ENCODE data around the gene VPS26B.
"Not testable (repeated sequence)": the region's sequence is repeated elsewhere in the genome, so short reads cannot be mapped to it uniquely, and the experiment has no call there.

The VPS26B gene

DNA sequence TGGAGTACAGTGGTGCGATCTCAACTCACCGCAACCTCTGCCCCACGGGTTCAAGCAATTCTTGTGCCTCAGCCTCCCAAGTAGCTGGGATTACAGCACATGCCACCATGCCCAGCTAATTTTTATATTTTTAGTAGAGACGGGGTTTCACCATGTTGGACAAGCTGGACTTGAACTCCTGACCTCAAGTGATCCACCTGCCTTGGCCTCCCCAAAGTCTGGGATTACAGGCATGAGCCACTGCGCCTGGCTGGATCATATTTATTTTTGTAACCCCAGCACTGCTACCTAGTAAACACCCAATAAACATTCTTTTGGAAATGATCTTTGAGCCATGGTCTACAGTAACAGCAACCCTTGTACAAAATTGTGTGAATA lies 30.7 kb downstream of the VPS26B start:
- 96% methylated on average over 5 of the region's 5 CpGs for WGBS
- H2BK120ac ChIP-seq (ENCODE audit: low read depth, low read length); H2BK15ac ChIP-seq (ENCODE audit: low read depth, poor library complexity, severe bottlenecking); H3K4ac ChIP-seq (ENCODE audit: low read depth in 1 of 2, low read length in 2 of 2); H2BK5ac ChIP-seq (ENCODE audit: low read depth, low read length, poor library complexity, severe bottlenecking); H3K18ac ChIP-seq (ENCODE audit: low read depth in 1 of 2, low read length in 2 of 2); H3K14ac ChIP-seq (ENCODE audit: low read length in 2 of 2); H2BK12ac ChIP-seq (ENCODE audit: low read length in 2 of 2); H3K9ac ChIP-seq (ENCODE audit: low read length); H3K27ac ChIP-seq (ENCODE audit: low read length, poor library complexity, severe bottlenecking); H2AK5ac ChIP-seq (ENCODE audit: low read length, severe bottlenecking); H3K4me3 ChIP-seq (ENCODE audit: insufficient read depth in 1 of 2, low read depth in 1 of 2, low read length in 2 of 2); DNase-seq; H3K9me3 ChIP-seq (ENCODE audit: control insufficient read depth, low read length); H3K4me1 ChIP-seq (ENCODE audit: control insufficient read depth, insufficient read depth, low read depth, low read length); H3K23ac ChIP-seq (ENCODE audit: low read length in 2 of 2); H3K4me2 ChIP-seq (ENCODE audit: low read length, poor library complexity, severe bottlenecking); H4K8ac ChIP-seq (ENCODE audit: low read length); H2AFZ ChIP-seq (ENCODE audit: low read depth, low read length); H4K91ac ChIP-seq (ENCODE audit: low read length); H3K27me3 ChIP-seq (ENCODE audit: control insufficient read depth in 1 of 2, insufficient read depth in 1 of 2, low read length in 2 of 2): not testable (repeated sequence)
- peaks cover 22% of the 10 kb centered on the region for H3K79me1 ChIP-seq (replicated peaks; ENCODE audit: low read length, poor library complexity, severe bottlenecking)
- H3K36me3 ChIP-seq (ENCODE audit: control insufficient read depth in 1 of 2, insufficient read depth in 2 of 2, low read depth in 1 of 2, low read length in 2 of 2), result peaks cover 18 to 48% of the 10 kb centered on the region in 2 experiments

DNA sequence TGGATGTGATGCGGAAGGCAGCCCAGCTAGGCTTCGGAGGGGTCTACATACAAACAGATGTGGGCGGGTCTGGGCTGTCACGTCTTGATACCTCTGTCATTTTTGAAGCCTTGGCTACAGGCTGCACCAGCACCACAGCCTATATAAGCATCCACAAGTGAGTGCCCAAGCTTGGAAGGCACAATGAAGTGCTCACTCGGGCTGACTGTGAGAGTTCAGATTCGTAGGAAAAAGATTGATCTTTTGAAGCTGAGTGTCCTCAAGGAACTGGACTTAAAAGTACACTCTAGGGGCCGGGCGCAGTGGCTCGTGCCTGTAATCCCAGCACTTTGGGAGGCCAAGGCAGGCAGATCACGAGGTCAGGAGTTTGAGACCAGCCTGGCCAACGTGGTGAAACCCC lies 32.6 kb downstream of the VPS26B start:
- Histone ChIP-seq H2BK15ac (ENCODE audit: low read depth, poor library complexity, severe bottlenecking) (no peak overlapping the region), H3K36me3 (ENCODE audit: control insufficient read depth in 1 of 2, insufficient read depth in 2 of 2, low read depth in 1 of 2, low read length in 2 of 2) (peaks cover 30 to 53% of the 10 kb centered on the region in 2 experiments), H3K18ac (ENCODE audit: low read depth in 1 of 2, low read length in 2 of 2) (no peak overlapping the region), H2BK5ac (ENCODE audit: low read depth, low read length, poor library complexity, severe bottlenecking) (no peak overlapping the region), H3K23ac (ENCODE audit: low read length in 2 of 2) (no peak overlapping the region), H3K27me3 (ENCODE audit: control insufficient read depth in 1 of 2, insufficient read depth in 1 of 2, low read length in 2 of 2) (no peaks in the 10 kb centered on the region), H3K4me1 (ENCODE audit: control insufficient read depth, insufficient read depth, low read depth, low read length) (peaks cover 1% of the 10 kb centered on the region), H3K14ac (ENCODE audit: low read length in 2 of 2) (no peak overlapping the region), H3K27ac (ENCODE audit: low read length, poor library complexity, severe bottlenecking) (no peak overlapping the region), H3K4ac (ENCODE audit: low read depth in 1 of 2, low read length in 2 of 2) (no peak overlapping the region), H2AK5ac (ENCODE audit: low read length, severe bottlenecking) (no peak overlapping the region), H3K79me1 (replicated peaks; ENCODE audit: low read length, poor library complexity, severe bottlenecking) (peaks cover 24% of the 10 kb centered on the region), H3K9ac (ENCODE audit: low read length) (no peak overlapping the region), H3K9me3 (ENCODE audit: control insufficient read depth, low read length) (no peaks in the 10 kb centered on the region), H2AFZ (ENCODE audit: low read depth, low read length) (no peak overlapping the region), H2BK120ac (ENCODE audit: low read depth, low read length) (no peak overlapping the region), H3K4me3 (ENCODE audit: insufficient read depth in 1 of 2, low read depth in 1 of 2, low read length in 2 of 2) (no peak overlapping the region), H2BK12ac (ENCODE audit: low read length in 2 of 2) (no peak overlapping the region), H3K4me2 (ENCODE audit: low read length, poor library complexity, severe bottlenecking) (no peak overlapping the region), H4K91ac (ENCODE audit: low read length) (no peak overlapping the region), H4K8ac (ENCODE audit: low read length) (no peak overlapping the region)
- DNase-seq, result no peak
- 95% methylated on average over 11 of the region's 11 CpGs for WGBS

DNA sequence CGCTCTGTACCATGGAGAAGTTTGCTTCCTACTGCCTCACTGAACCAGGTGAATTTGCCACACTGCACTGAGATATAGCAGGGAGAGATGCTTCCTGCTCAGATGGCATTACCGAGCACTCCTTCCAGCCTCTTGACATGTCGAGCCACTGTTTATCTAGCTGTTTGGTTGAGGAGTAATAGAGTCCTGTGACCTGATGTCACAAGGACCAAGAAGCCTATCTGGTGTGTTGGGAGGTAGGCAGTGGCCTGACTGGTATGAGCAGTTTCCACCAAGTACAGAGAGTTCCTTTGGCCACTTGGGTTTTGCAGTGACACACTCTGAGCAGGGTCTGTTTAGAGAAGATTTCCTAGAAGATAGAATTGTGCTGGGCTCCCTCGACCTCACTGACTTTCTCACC lies 34.1 kb downstream of the VPS26B start:
- H3K79me1 ChIP-seq (replicated peaks; ENCODE audit: low read length, poor library complexity, severe bottlenecking), result peaks cover 20% of the 10 kb centered on the region
- H3K18ac ChIP-seq (ENCODE audit: low read depth in 1 of 2, low read length in 2 of 2), result no peak overlapping the region
- no peak overlapping the region for H3K4me2 ChIP-seq (ENCODE audit: low read length, poor library complexity, severe bottlenecking)
- no peak overlapping the region for H3K4me3 ChIP-seq (ENCODE audit: insufficient read depth in 1 of 2, low read depth in 1 of 2, low read length in 2 of 2)
- H3K14ac ChIP-seq (ENCODE audit: low read length in 2 of 2), result no peak overlapping the region
- no peak overlapping the region for H3K23ac ChIP-seq (ENCODE audit: low read length in 2 of 2)
- H2BK12ac ChIP-seq (ENCODE audit: low read length in 2 of 2), result no peak overlapping the region
- H3K4ac ChIP-seq (ENCODE audit: low read depth in 1 of 2, low read length in 2 of 2), result no peak overlapping the region
- H2BK15ac ChIP-seq (ENCODE audit: low read depth, poor library complexity, severe bottlenecking), result no peak overlapping the region
- no peak overlapping the region for H2AFZ ChIP-seq (ENCODE audit: low read depth, low read length)
- no peak overlapping the region for H2BK120ac ChIP-seq (ENCODE audit: low read depth, low read length)
- no peak for DNase-seq
- H3K9me3 ChIP-seq (ENCODE audit: control insufficient read depth, low read length), result no peaks in the 10 kb centered on the region
- H3K4me1 ChIP-seq (ENCODE audit: control insufficient read depth, insufficient read depth, low read depth, low read length), result peaks cover 1% of the 10 kb centered on the region
- H3K9ac ChIP-seq (ENCODE audit: low read length), result no peak overlapping the region
- 86% methylated on average over 4 of the region's 4 CpGs for WGBS
- no peak overlapping the region for H4K91ac ChIP-seq (ENCODE audit: low read length)
- H3K27ac ChIP-seq (ENCODE audit: low read length, poor library complexity, severe bottlenecking), result no peak overlapping the region
- H3K27me3 ChIP-seq (ENCODE audit: control insufficient read depth in 1 of 2, insufficient read depth in 1 of 2, low read length in 2 of 2), result no peaks in the 10 kb centered on the region
- H3K36me3 ChIP-seq (ENCODE audit: control insufficient read depth in 1 of 2, insufficient read depth in 2 of 2, low read depth in 1 of 2, low read length in 2 of 2), result peaks cover 43 to 68% of the 10 kb centered on the region in 2 experiments
- H4K8ac ChIP-seq (ENCODE audit: low read length), result no peak overlapping the region
- H2AK5ac ChIP-seq (ENCODE audit: low read length, severe bottlenecking), result no peak overlapping the region
- no peak overlapping the region for H2BK5ac ChIP-seq (ENCODE audit: low read depth, low read length, poor library complexity, severe bottlenecking)

DNA sequence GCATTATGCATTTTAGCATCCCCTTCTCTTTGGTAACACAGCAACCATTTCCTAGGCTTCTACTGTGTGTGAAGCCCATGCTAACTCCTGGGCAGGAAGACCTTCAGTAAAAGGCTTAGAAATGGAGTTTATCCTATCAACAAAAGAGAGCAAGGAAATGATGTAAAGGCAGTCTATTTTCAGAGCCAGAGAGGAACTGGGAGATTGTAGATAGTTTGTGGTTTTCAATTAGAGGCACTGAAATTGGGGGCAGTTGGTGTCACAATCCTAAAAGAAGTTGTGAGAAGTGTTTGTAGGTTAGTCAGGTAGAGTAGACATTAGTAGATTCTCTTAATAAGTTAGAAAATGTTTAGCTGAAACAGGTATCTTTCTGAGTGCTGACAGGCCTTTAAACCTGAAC lies 36.0 kb downstream of the VPS26B start:
- peaks cover 20% of the 10 kb centered on the region for H3K79me1 ChIP-seq (replicated peaks; ENCODE audit: low read length, poor library complexity, severe bottlenecking)
- H3K27ac ChIP-seq (ENCODE audit: low read length, poor library complexity, severe bottlenecking), result no peak overlapping the region
- H3K18ac ChIP-seq (ENCODE audit: low read depth in 1 of 2, low read length in 2 of 2), result no peak overlapping the region
- H3K36me3 ChIP-seq (ENCODE audit: control insufficient read depth in 1 of 2, insufficient read depth in 2 of 2, low read depth in 1 of 2, low read length in 2 of 2), result peaks cover 48 to 79% of the 10 kb centered on the region in 2 experiments
- H4K91ac ChIP-seq (ENCODE audit: low read length), result no peak overlapping the region
- H3K27me3 ChIP-seq (ENCODE audit: control insufficient read depth in 1 of 2, insufficient read depth in 1 of 2, low read length in 2 of 2), result no peaks in the 10 kb centered on the region
- H2BK5ac ChIP-seq (ENCODE audit: low read depth, low read length, poor library complexity, severe bottlenecking), result no peak overlapping the region
- no peak overlapping the region for H3K23ac ChIP-seq (ENCODE audit: low read length in 2 of 2)
- no peak overlapping the region for H3K4me3 ChIP-seq (ENCODE audit: insufficient read depth in 1 of 2, low read depth in 1 of 2, low read length in 2 of 2)
- no peak overlapping the region for H2AK5ac ChIP-seq (ENCODE audit: low read length, severe bottlenecking)
- no peak overlapping the region for H3K4me2 ChIP-seq (ENCODE audit: low read length, poor library complexity, severe bottlenecking)
- H4K8ac ChIP-seq (ENCODE audit: low read length), result no peak overlapping the region
- H3K14ac ChIP-seq (ENCODE audit: low read length in 2 of 2), result no peak overlapping the region
- no peak overlapping the region for H2BK120ac ChIP-seq (ENCODE audit: low read depth, low read length)
- H3K9ac ChIP-seq (ENCODE audit: low read length), result no peak overlapping the region
- no peaks in the 10 kb centered on the region for H3K9me3 ChIP-seq (ENCODE audit: control insufficient read depth, low read length)
- no peak overlapping the region for H2BK12ac ChIP-seq (ENCODE audit: low read length in 2 of 2)
- no peak for DNase-seq
- H3K4ac ChIP-seq (ENCODE audit: low read depth in 1 of 2, low read length in 2 of 2), result no peak overlapping the region
- H3K4me1 ChIP-seq (ENCODE audit: control insufficient read depth, insufficient read depth, low read depth, low read length), result no peaks in the 10 kb centered on the region
- no peak overlapping the region for H2AFZ ChIP-seq (ENCODE audit: low read depth, low read length)
- H2BK15ac ChIP-seq (ENCODE audit: low read depth, poor library complexity, severe bottlenecking), result no peak overlapping the region
